ENCODE results near the gene PPEF1.

Gene PPEF1, protein sequence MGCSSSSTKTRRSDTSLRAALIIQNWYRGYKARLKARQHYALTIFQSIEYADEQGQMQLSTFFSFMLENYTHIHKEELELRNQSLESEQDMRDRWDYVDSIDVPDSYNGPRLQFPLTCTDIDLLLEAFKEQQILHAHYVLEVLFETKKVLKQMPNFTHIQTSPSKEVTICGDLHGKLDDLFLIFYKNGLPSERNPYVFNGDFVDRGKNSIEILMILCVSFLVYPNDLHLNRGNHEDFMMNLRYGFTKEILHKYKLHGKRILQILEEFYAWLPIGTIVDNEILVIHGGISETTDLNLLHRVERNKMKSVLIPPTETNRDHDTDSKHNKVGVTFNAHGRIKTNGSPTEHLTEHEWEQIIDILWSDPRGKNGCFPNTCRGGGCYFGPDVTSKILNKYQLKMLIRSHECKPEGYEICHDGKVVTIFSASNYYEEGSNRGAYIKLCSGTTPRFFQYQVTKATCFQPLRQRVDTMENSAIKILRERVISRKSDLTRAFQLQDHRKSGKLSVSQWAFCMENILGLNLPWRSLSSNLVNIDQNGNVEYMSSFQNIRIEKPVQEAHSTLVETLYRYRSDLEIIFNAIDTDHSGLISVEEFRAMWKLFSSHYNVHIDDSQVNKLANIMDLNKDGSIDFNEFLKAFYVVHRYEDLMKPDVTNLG

GRCh38 chrX:18707426-18708049, at the start of gene PPEF1:
Gene PPEF1, plus strand, starts transcription at chrX:18707645. Its CDS starts 136 bp downstream, at chrX:18707781.
- H3K36me3 Mint-ChIP-seq (ENCODE audit: insufficient read depth): no peaks in the 10 kb centered on the region
- no peaks in the 10 kb centered on the region for H3K9me3 Mint-ChIP-seq
- no peak within 1 kb of the TSS for H3K4me3 Mint-ChIP-seq
- ATAC-seq (replicated peaks; ENCODE audit: extremely low read depth, poor library complexity, severe bottlenecking) (no peak), DNase-seq (ENCODE audit: low spot score in 2 of 2) (no peak)
- H3K27me3 Mint-ChIP-seq: peaks cover 1% of the 10 kb centered on the region
- H3K27ac Mint-ChIP-seq (ENCODE audit: low read depth): no peak within 1 kb of the TSS
- H3K4me1 Mint-ChIP-seq: no peaks in the 10 kb centered on the region

DNA sequence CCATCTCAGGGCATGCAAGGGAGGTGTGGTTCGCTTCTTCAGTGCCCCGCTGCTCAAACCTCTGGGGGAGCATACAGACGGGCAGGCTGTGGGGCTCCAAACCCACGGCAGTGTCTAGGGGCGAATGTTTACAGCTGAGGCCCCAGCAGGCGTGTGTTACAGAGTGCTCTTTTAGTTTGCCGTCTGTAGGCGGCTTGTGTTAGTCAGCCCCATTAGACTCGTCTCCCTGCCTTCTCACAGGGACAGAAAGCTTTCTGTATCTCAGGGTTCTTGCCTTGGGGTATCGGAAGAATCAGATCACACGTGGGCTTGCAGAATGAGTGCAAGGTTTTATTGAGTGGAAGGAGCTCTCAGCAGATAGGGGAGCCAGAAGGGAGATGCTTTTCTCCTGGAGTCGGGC, 46.2 kb upstream of the PPEF1 start:
- no peak overlapping the region for H3K4me3 Mint-ChIP-seq
- H3K36me3 Mint-ChIP-seq (ENCODE audit: insufficient read depth): peaks cover 2% of the 10 kb centered on the region
- H3K27me3 Mint-ChIP-seq: peaks cover 3% of the 10 kb centered on the region
- H3K9me3 Mint-ChIP-seq: no peaks in the 10 kb centered on the region
- H3K27ac Mint-ChIP-seq (ENCODE audit: low read depth): no peak overlapping the region
- no peaks in the 10 kb centered on the region for H3K4me1 Mint-ChIP-seq
- DNase-seq (ENCODE audit: low spot score in 2 of 2) (no peak), ATAC-seq (replicated peaks; ENCODE audit: extremely low read depth, poor library complexity, severe bottlenecking) (no peak)

GRCh38 chrX:18664947-18665346, 42.5 kb upstream of the PPEF1 start:
- Mint-ChIP-seq H3K4me1 (no peaks in the 10 kb centered on the region), H3K9me3 (no peaks in the 10 kb centered on the region)
- ATAC-seq (replicated peaks; ENCODE audit: extremely low read depth, poor library complexity, severe bottlenecking): no peak

GRCh38 chrX:18666614-18667013, 40.8 kb upstream of the PPEF1 start:
- Mint-ChIP-seq H3K9me3 (no peaks in the 10 kb centered on the region), H3K4me3 (no peak overlapping the region), H3K4me1 (no peaks in the 10 kb centered on the region), H3K27me3 (peaks cover 10% of the 10 kb centered on the region), H3K36me3 (ENCODE audit: insufficient read depth) (peaks cover 4% of the 10 kb centered on the region), H3K27ac (ENCODE audit: low read depth) (no peak overlapping the region)
- ATAC-seq (replicated peaks; ENCODE audit: extremely low read depth, poor library complexity, severe bottlenecking) (no peak), DNase-seq (ENCODE audit: low spot score in 2 of 2) (no peak)

More at GRCh38 chrX:18664947-18665346, 42.5 kb upstream of the PPEF1 start:
- H3K27me3 Mint-ChIP-seq: peaks cover 10% of the 10 kb centered on the region
- DNase-seq (ENCODE audit: low spot score in 2 of 2): no peak
- H3K36me3 Mint-ChIP-seq (ENCODE audit: insufficient read depth): peaks cover 4% of the 10 kb centered on the region
- no peak overlapping the region for H3K4me3 Mint-ChIP-seq
- no peak overlapping the region for H3K27ac Mint-ChIP-seq (ENCODE audit: low read depth)

GRCh38 chrX:18668071-18668835, 39.2 kb upstream of the PPEF1 start:
- no peak overlapping the region for H3K27ac Mint-ChIP-seq (ENCODE audit: low read depth)
- peaks cover 4% of the 10 kb centered on the region for H3K36me3 Mint-ChIP-seq (ENCODE audit: insufficient read depth)
- H3K4me3 Mint-ChIP-seq: no peak overlapping the region
- ATAC-seq (replicated peaks; ENCODE audit: extremely low read depth, poor library complexity, severe bottlenecking): no peak
- H3K27me3 Mint-ChIP-seq: peaks cover 10% of the 10 kb centered on the region
- H3K9me3 Mint-ChIP-seq: no peaks in the 10 kb centered on the region
- DNase-seq (ENCODE audit: low spot score in 2 of 2): no peak
- no peaks in the 10 kb centered on the region for H3K4me1 Mint-ChIP-seq

DNA sequence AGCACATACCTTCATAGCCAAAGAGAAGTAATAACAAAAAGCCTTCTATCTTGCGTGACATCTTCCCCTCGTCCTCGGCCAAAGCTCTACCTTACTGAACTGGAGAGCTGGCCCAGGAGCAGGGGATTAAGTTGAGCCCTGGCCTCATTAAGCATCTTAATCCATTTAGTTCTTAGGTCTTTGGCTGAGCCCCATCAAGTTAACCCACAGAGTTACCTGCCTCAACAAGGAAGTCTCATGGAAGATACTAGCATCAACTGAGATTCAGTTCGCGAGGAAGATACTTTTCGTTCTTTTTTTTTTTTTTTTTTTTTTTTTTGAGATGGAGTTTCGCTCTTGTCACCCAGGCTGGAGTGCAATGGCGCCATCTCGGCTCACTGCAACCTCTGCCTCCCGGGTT, 35.4 kb upstream of the PPEF1 start, which contains the start of gene RS1:
TSS of gene RS1 (minus strand) at position 101 of the 400 bp plus-strand sequence. CDS start at position 61, 40 bp downstream.
- Mint-ChIP-seq H3K27me3 (no peaks in the 10 kb centered on the region), H3K27ac (ENCODE audit: low read depth) (no peak within 1 kb of the TSS), H3K36me3 (ENCODE audit: insufficient read depth) (peaks cover 19% of the 10 kb centered on the region), H3K4me1 (no peaks in the 10 kb centered on the region), H3K9me3 (no peaks in the 10 kb centered on the region), H3K4me3 (no peak within 1 kb of the TSS)
- ATAC-seq (replicated peaks; ENCODE audit: extremely low read depth, poor library complexity, severe bottlenecking) (no peak), DNase-seq (ENCODE audit: low spot score in 2 of 2) (no peak)

DNA sequence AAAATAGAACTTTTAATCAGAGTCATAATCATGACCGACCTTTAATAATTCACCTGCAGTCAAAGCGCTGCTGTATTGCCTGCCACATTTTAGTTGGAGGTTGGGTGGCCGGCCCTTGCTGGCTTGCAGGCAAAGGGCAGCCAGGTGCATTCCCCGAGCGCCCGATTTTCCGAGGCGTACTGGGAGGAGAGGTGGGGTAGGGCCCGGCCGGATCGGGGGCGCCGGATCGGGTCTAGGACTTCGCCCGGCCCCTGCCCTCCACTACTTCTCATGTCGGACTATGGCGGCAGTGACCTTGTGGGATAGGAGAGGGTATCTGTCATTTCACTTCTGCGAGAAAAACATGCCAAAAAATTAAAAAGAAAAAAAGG, 33.0 kb upstream of the PPEF1 start:
- H3K27ac Mint-ChIP-seq (ENCODE audit: low read depth): peak overlapping the region; percentile 95
- H3K36me3 Mint-ChIP-seq (ENCODE audit: insufficient read depth): peaks cover 24% of the 10 kb centered on the region
- DNase-seq (ENCODE audit: low spot score in 2 of 2): peak in 1 of 2 donors; percentile 10
- peaks cover 4% of the 10 kb centered on the region for H3K4me1 Mint-ChIP-seq
- H3K27me3 Mint-ChIP-seq: no peaks in the 10 kb centered on the region
- H3K9me3 Mint-ChIP-seq: no peaks in the 10 kb centered on the region
- peak overlapping the region; percentile 79 for H3K4me3 Mint-ChIP-seq
- peak; percentile 29 for ATAC-seq (replicated peaks; ENCODE audit: extremely low read depth, poor library complexity, severe bottlenecking)

DNA sequence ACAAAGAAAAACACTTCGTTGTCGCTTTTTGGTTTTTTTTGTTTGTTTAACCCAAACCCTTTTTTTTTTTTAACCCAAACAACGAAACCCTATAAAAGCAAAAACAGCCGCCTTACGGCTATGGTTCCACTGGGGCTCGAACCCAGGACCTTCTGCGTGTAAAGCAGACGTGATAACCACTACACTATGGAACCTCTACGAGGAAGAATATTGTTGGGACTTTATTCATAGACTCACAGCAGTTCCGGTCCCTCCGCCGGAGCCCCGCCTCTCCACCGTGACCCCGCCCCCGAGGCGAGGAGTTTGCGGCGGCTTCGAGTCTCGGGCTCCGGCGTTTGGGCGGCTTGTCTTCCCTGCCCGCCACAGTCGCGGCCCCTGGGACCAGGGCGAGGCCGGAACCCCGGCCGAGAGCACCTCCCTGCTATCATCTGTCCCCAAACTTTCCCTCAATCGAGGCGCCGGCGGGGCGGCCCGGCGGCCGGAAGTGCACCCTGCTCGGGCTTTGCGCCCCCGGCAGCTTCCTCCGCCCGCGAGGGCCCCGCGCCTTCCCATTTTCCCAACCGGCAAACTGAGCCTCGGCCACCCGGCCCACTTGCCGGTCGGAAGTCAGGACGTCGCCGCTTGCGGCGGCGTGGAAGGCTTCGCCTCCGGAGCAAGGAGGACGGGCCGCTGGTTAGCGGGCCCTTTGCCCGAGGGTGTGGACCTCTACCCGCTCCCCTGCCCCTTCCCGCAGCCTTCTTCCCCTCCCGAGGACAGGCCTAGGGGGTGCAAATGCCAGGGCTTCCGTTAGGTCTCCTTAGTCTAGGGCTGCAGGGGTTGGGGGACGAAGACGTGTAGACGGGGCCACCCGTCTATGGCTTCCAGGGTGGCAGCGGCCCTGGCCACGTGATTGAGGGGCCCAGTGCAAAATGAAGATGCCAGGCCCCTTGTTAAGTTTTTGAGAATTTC, 32.4 kb upstream of the PPEF1 start:
- Mint-ChIP-seq H3K4me3 (peak overlapping the region; percentile 79), H3K27me3 (no peaks in the 10 kb centered on the region), H3K4me1 (peaks cover 4% of the 10 kb centered on the region), H3K27ac (ENCODE audit: low read depth) (peak overlapping the region; percentile 95), H3K9me3 (no peaks in the 10 kb centered on the region), H3K36me3 (ENCODE audit: insufficient read depth) (peaks cover 24% of the 10 kb centered on the region)
- peak; percentile 78 to 79 for DNase-seq (ENCODE audit: low spot score in 2 of 2)
- ATAC-seq (replicated peaks; ENCODE audit: extremely low read depth, poor library complexity, severe bottlenecking): peak; percentile 84

DNA sequence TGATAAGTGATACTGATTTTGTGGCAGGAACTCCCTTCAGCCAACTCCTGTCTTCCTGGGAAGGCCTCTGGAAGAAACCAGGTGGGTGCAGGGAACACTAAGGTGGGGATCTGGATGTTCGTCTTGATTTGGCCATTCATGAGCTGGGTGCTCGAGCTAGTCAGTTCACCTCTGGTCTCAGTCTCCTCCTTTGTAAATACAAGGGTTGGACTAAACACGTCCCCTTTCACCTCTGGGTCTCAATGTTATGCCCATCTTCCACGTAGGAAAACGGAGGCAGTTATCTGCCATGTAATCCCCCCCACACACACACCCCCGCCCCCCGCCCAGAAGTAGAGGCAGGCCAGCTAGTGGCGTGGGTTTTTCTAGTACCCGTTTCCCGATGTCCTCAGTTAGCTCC, 31.4 kb upstream of the PPEF1 start:
- Mint-ChIP-seq H3K4me1 (peaks cover 4% of the 10 kb centered on the region), H3K27ac (ENCODE audit: low read depth) (no peak overlapping the region), H3K4me3 (peak overlapping the region; percentile 79), H3K36me3 (ENCODE audit: insufficient read depth) (peaks cover 24% of the 10 kb centered on the region), H3K9me3 (no peaks in the 10 kb centered on the region), H3K27me3 (no peaks in the 10 kb centered on the region)
- ATAC-seq (replicated peaks; ENCODE audit: extremely low read depth, poor library complexity, severe bottlenecking) (no peak), DNase-seq (ENCODE audit: low spot score in 2 of 2) (no peak)

- Mint-ChIP-seq H3K27ac (ENCODE audit: low read depth) (no peak overlapping the region), H3K9me3 (no peaks in the 10 kb centered on the region), H3K36me3 (ENCODE audit: insufficient read depth) (peaks cover 24% of the 10 kb centered on the region), H3K4me1 (peaks cover 4% of the 10 kb centered on the region), H3K27me3 (no peaks in the 10 kb centered on the region), H3K4me3 (peak overlapping the region; percentile 79)
- no peak for DNase-seq (ENCODE audit: low spot score in 2 of 2)
- ATAC-seq (replicated peaks; ENCODE audit: extremely low read depth, poor library complexity, severe bottlenecking): no peak
Observed at GRCh38 chrX:18676470-18676869, 31.0 kb upstream of the PPEF1 start.

- Mint-ChIP-seq H3K4me3 (no peak overlapping the region), H3K9me3 (no peaks in the 10 kb centered on the region), H3K27me3 (no peaks in the 10 kb centered on the region), H3K36me3 (ENCODE audit: insufficient read depth) (peaks cover 24% of the 10 kb centered on the region), H3K27ac (ENCODE audit: low read depth) (no peak overlapping the region), H3K4me1 (peaks cover 4% of the 10 kb centered on the region)
- no peak for DNase-seq (ENCODE audit: low spot score in 2 of 2)
- no peak for ATAC-seq (replicated peaks; ENCODE audit: extremely low read depth, poor library complexity, severe bottlenecking)
Observed at GRCh38 chrX:18677161-18677869, 30.1 kb upstream of the PPEF1 start.

Data from central memory CD8-positive, alpha-beta T cell (primary cell).